NCI-H2107 treated with DMSO at 0.1 percent for 48 hours (cell line): ENCODE results near the gene RBMS3.

ENCODE experiments used
- DNase-seq: peaks from one replicate; lab custom pipeline; 2025; ENCODE audit not compliant: unreplicated experiment; lab: John Stamatoyannopoulos, UW

Gene RBMS3

DNA sequence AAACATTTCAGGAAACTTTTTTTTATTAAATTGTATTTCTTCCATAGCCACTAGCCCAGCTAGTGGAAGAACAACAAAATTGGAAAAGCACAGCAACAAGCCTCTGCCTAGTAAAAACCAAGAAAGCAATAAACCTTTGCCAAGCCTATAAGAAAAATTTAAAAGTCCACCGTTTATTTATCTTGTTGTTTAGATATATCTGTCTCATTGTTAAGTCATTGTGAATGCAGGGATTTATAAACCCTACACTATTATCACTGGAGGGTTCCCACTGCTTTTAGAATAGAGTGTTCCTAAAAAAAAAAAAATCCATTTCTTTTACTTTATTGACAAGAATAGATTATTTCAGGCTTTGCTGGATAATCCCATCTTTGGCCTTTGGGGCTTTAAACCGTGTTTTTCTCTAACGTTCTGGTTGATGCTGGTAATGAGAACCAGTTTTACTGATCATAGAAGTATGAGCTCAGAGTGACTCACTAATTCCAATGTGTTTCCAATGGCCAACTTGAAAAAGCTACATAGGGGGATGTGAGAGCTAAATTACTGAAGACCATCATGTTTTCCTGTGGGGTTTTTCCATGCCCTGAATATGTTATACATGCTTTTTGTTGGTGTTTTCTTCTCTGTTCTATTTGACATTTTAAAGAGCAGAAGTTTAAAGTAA is 634.1 kb downstream of the RBMS3 start:
- no peak for DNase-seq

DNA sequence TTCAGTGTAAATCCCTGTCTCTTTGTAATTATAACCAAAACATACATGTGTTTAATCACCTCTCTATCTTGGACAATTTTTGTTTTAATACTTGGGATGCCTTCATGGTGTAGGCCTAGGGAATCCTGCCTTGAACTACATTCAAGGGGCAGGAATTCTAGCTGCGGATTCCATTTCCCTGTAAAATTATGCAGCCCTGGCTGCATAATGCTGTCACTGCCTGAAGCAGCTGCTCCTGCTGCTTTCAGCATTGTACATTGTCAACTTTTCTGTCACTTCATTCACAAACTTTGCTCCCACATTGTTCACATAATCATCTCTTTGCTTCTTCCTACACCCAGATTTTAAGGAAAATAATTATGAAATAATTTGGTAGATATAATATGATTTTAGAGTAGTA is 638.7 kb downstream of the RBMS3 start:
- DNase-seq = no peak

DNA sequence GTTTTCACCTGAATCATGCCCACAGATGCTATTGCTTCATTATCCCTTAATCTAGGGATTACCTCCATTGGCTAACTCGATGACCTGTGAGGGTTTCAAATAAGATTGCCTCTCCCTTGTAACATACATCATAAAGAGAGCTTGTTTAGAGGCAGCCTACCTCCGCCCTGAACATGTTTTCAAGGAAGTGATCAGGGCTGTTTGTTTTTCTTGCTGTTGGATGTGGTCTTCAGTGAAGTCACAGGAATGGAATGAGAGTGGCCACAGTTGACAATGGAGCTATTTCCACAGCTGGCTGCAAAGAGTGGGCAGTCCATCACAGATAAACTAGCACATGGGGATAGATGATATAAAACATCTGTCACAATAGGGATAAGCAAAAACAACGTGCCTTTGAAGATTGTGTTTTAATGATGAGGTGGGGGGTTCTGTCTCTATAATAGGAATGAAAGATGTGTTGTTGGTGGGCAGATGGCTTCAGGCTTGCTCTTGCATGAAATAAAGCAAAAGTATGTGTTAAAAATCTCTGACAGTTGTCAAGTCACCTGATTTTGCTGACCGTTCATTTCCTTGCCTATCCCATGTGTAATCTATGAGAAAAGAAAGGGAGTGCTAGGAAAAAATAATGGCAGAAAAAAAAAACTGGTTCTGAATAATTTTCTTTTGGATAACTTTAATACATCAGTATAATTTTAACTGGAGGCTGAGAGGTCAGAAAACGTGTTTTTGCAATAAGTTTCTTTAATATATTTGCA is 642.3 kb downstream of the RBMS3 start:
- no peak for DNase-seq

DNA sequence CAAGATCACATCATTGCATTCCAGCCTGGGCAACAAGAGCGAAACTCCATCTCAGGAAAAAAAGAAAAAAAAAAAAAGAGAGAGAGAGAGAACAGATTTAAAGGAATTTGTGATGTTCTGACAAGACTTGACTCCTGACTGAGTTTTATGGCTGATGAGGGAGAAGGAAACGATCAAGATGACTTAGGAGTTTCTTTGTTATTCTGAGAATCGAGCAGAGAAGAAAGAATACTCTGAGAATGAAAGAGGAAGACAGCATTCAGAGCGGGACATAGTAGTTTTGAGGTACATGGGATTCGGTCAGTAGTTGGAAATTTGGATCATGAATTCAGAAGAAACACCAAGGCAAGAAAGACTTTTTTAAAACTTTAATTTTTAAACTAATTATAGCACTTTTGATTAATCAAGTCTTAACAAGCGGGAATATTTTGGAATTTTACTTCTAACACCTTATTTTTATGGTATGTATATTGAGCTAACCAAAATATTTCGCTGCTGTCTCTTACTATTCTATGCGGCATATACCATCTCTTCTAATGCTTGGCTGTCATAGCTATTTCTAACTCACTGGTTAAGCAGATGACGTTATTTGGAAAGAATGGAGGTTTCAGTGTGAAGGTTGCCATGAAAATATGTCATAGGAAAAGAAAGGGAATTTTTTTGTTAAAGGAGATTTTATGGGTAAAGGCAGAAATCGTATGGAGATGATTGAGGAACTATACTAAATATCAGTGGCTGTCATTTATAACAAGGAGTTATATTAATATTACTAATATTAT is 644.1 kb downstream of the RBMS3 start:
- DNase-seq = no peak

DNA sequence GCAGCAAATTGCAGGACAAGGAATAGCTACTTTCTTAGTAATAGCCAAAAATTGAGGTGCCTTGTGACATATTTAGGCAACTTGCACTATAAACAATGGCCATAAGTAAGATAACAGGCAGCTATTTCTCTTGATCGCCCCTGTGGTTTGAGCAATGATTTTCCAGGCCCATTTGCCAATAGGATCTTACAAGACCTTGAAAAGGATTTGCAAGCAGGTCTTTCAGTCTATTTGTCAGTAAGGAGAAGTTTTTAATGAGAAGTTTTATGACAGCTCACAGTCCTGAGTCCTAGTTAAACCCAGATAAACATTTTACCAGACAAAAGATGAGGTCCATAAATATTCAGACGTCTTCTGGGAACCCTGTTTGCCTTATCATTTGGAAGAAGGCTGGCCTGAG is 645.5 kb downstream of the RBMS3 start:
- no peak for DNase-seq

DNA sequence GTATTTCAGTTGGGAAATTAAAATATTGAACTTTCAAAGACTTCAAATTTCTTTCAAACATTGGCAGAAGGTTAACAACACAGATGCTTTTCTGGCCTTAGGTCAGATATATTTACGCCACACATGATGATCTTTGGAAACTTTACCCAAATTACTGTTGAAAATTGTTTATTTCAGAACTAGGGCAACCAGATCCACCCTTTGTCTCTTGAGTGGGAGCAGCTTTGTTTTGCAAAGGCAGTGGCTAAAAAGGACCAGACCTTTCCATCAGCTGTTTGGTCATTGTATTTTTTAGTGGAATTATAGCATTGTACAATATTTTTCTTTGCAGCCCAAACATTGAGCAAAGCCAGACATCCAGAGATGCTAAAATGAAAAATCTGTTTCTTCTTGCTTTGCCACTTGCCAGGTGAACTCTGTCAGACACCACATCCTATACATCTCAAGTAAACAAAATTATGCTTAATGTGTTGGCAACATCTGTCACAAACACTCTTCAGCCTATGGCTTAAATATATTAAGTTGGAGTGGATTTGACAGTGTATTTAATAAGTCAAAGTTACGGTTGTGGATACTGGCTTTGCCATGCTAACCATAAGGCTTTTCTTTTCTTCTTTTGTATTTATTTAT is 651.9 kb downstream of the RBMS3 start:
- no peak for DNase-seq

DNA sequence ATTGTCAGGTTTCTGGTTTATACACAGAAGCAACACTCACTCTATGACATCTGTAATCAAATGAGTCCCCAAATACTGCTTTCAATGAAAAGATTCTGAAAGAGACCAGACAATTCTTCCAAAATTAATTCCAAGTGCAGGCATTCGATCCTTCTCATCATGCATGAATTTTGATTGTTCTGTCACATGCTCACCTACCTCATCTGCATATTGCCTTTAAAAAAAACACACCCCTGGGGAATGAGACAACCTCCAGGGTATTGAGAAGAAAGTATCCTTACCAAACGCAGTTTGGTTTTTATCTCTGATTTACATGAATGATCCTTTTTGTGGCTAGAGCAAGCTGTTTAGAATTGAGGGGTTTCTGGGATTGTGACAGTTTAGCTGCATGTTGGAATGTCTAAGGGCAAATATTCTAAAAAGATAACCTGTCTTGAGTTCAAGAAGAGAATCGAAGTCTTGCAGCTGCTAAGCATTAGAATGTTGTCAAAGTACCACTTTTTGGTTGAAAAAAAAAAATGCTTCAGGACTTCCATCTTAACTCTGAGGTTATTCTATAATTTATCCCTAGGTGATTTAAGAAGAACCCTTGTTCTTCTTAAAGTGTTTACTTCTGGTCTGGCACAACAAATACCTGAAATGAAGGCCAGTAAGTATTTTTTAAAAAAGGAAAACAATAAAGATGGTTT is 653.1 kb downstream of the RBMS3 start:
- DNase-seq = no peak

DNA sequence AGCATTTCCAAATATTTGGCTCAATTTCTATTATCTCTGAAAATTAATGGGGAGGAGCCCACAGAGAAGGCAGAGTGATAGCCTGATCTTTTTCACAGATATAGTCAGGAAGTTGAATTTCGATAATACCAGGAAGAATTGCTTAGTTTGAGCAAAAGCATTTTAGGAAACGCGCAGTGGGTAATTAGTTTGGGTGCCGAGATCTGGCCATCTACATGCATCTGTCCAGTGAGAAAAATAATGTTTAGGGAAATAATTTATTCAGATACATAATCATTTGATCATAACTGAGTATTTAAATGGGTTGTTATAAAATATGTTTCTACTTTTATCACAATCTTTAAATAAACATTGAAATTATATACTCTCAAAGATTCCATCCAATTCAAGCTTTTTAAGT is 653.9 kb downstream of the RBMS3 start:
- DNase-seq = no peak

DNA sequence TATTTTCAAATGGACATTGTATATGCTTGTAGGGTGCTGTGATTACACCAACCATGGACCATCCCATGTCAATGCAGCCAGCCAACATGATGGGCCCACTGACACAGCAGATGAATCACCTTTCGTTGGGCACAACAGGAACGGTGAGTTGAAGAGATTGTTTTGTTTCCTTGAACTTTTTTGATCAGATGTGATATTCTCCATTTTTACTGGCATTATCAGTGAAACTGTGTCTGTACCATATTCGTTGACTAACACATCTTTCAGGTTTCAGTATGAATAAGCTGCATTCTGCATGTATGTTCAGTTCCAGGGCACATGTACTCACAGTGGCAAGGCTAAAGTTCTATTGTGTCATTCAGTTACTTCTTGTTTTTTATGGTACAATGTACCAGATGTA is 655.2 kb downstream of the RBMS3 start:
- DNase-seq = no peak

DNA sequence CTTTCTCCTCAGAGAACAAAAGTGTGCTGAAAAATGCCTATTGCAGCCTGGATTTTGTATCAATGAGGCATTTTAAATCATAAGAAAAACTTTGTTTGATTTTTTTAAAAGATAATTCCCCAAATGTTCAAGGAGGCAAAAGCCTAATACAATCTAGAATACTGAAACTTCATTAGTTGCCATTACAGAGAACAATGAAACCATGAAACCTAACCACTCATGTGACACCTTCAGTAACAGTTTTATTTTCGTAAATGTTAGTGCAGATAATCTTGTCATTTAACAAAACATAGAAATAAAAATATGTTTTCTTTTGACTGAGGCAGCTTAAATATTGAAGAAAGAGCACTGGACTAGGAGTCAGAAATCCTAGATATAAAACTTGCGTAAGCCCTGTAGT is 655.9 kb downstream of the RBMS3 start:
- DNase-seq = no peak

DNA sequence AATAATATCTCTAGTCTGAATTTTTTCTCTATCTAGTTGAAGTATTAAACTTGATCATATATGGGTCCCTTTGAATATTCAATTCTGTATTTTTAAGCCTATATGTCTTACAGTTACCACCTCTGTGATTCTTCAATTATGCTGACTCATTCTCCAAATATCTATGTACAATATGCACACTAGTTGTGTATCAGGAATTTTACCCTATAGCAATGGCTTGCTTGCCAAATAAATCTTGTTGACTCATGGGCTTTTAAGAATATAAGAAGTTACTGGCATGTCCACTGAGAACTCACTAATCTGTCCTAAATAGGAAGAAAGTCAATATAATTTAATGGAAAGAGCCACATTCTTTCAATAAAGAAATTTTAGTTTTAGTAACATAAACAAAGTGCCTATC is 656.3 kb downstream of the RBMS3 start:
- DNase-seq = no peak

DNA sequence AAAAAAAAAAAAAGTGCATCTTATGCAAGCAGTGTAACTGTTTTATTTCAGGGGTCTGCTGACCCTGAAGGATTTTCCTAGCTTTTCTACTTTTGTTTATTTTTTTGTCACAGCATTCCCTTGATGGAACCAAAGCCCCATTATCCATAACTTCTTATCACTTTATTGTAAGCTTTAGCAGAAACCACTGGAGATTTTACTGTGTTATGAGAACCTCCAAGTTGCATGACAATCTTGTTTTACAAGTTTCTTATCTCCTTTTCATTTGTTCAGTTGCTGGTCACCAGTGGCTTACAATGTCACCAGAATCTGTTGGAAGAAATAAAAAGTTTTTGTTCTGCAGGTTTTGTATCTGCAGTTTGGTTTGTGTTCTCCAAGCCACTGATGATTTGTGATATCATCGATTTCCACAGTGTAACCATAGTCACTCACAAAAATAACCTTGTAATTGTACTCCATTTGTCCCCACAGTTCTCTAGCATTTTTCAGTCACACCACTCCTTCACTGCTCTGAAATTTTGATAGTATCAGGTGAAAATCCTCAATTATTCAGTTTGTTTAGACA is 660.0 kb downstream of the RBMS3 start:
- DNase-seq = no peak

DNA sequence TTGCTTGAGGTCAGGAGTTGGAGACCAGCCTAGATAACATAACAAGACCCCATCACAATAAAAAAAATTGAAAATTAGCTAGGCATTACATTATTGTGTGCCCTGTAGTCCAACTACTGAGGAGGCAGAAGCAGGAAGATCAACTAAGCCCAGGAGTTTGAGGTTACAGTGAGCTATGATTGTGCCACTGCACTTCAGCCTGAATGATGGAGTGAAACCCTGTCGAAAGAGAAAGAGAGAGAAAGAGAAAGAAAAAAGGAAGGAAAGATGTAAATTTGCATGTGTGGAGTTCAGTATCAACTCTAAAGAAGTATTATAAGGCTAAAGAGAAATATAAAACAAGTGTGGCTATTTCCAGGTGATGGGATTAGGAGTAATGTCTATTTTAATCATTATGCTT is 661.4 kb downstream of the RBMS3 start:
- no peak for DNase-seq

DNA sequence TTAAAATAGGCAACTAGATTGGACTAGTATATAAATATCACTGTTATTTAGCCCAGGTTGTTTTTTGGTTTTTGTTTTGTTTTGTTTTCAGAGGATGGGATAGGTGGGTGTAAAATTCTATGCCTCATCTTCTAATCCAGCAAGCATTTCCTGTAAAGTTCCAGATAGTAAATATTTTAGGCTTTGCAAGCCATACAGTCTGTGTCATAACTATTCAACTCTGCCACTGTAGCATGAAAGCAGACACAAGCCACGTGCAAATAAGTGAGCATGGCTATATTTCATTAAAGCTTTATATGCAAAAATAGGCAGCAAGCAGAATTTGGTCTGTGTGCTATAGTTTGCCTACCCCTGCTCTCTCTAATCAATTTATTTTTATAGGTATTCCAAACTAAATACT is 668.3 kb downstream of the RBMS3 start:
- no peak for DNase-seq

DNA sequence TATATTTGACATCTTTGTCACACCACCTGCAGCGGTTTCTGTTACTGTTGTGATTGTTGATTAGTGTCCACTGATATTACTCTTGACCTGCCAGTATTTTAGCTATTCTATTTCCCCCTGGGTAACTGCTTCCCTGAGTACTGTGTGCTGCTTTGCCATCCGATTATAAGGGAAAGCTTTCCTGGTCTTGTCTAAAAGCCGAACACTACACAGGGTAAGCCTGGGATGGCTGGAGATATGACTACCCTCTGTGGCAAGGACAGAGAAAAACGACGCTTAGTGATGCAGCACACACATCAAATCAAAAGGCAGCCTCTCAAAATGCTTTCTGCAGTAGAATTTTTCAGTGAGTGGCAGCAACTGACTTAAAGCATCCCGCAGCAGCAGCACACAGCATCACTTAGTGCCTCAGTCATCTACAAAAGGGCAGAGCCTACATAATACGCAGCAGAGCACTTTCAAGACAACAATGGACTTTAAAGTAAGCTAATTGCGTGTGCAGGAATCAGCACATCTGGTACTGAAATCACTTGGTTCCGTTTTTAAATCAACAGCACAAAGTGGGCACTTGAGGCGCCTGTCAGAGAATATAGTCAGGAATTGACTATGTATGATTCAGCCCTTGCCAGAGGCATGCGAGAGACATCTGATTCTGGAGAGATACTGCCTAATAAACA is 669.2 kb downstream of the RBMS3 start:
- DNase-seq = no peak

DNA sequence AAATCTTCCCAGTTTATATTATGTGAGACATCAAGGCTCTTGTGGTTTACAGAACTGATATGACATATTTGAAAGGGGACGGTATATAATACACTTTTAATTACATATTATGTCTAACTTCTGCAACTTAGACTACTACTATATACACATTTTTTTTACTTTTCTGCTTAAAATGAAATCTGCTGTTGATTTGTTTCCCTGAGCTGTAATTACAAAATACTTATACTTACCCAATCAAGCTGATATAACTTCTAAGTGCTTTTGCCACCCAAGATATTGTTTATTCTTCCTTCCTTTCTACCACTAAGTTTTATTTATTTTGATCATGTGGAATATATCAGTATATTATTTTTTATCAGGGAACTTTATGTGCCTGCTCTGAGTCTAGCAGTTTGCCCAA is 671.6 kb downstream of the RBMS3 start:
- DNase-seq = no peak

DNA sequence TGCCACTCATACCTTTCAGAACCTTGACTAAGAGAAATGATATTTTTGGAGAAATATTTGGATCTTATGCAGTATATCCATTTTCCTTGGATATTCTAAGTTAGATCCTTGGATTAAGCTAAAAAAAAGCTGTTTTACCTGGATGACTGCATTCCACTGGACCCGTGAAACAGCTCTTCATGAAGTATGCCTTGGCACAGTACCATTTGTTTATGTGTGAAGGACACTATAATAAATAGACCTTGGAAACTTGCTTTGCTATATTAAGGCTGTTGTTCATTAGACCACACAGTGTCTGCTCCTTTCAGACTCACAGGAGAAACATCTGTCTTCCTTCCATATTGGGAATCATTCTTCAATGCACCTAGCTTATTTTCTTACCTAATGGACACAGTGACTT is 674.5 kb downstream of the RBMS3 start:
- no peak for DNase-seq

DNA sequence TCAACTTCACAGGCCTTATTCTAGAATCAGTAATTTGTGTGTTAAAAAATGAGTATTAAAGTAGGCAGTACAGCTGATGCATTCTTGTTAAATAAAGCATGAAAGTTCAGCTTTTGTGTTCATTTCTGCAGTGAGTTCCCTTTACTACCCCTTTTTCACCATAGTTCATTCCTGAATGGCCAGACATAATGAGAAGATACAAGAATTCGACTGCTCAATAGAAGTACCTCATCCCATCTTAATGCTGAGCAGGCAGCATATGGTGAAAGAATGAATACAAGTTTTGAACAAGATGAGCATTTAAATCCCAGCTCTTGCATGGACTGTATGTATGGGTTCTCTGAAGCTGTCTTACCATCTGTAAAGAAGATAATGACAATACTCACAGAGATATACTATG is 677.9 kb downstream of the RBMS3 start:
- DNase-seq = no peak

DNA sequence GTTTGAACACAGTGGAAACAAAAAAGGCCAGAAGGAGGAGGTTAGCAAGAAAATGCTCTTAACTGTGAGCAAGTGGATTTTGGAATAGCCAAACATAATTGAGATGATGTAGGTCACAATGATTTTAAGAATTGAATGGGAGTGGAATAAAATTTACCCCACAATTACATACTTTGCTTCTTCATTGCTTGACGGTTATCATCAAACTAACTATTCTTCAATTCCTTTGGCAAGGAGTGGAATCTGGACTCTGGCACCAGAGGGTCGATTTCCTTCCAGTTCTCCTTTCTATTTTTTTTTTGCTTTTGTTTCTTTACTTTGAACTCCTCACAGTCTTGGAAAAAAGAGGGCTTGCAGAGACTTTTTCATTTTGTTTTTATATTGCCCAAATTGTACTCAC is 691.0 kb downstream of the RBMS3 start:
- DNase-seq = no peak

DNA sequence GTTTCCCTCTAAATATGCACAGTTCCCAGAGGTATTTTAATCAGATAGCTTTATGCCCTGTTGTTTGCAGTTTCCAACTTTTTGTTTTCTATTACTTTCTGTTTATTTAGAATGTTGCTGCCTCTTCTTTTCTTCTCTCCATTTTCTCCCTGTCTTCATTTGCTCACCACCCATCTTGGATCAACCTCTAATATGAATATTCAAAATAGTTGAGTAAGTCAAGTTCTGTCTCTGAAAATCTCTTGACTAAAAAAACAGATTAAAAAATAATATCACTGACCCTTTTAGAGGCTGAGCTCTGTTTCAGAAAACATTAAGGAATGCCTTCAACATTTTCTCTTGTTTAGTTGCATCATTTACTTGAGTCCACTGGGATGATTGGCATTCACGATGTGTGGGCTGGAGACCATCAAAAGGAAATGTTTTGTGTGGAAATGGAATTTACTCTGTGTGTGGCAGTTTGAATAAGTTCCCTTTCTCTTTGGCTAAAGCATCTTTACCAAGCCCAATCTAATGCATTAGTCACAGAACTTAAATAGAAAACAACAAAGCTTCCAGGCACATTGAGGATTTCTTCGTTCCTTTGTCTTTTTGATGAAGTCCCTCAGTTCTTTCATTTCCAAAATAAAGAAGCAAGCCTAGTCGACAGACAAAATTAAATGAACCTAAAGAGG is 691.6 kb downstream of the RBMS3 start:
- DNase-seq = no peak
